ENCODE results near the gene DIS3L2.

GRCh38 chr2:232029346-232029745 lies 67.8 kb downstream of the DIS3L2 start:
- TF ChIP-seq, protein P1, sequence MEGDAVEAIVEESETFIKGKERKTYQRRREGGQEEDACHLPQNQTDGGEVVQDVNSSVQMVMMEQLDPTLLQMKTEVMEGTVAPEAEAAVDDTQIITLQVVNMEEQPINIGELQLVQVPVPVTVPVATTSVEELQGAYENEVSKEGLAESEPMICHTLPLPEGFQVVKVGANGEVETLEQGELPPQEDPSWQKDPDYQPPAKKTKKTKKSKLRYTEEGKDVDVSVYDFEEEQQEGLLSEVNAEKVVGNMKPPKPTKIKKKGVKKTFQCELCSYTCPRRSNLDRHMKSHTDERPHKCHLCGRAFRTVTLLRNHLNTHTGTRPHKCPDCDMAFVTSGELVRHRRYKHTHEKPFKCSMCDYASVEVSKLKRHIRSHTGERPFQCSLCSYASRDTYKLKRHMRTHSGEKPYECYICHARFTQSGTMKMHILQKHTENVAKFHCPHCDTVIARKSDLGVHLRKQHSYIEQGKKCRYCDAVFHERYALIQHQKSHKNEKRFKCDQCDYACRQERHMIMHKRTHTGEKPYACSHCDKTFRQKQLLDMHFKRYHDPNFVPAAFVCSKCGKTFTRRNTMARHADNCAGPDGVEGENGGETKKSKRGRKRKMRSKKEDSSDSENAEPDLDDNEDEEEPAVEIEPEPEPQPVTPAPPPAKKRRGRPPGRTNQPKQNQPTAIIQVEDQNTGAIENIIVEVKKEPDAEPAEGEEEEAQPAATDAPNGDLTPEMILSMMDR (conservative IDR thresholded peaks at IDR 0.05; ENCODE audit: low read length): no peak
- no peak for TF ChIP-seq EZH2phosphoT487 (IDR thresholded peaks at IDR 0.05; ENCODE audit: borderline replicate concordance)
